WERI-Rb-1 (cell line): ENCODE data around the gene DDX10.

Experiments
- DNase-seq: peaks from one replicate; pipeline ENCODE4 v3.0.0-alpha.2; 2020
- H3K27ac ChIP-seq: fragments of 250-450 bp; sonication (Bioruptor Pico); 2 replicates; pipeline ENCODE4 v1.5.1; 2020; ENCODE audit warnings: mild to moderate bottlenecking, moderate library complexity
- H3K27me3 ChIP-seq: fragments of 250-450 bp; sonication (Bioruptor Pico); 2 replicates; pipeline ENCODE4 v1.5.1; 2021; ENCODE audit warnings: mild to moderate bottlenecking, low read depth, moderate library complexity; ENCODE audit not compliant: insufficient read depth, severe bottlenecking
- H3K36me3 ChIP-seq: fragments of 250-450 bp; sonication (Bioruptor Pico); 2 replicates; pipeline ENCODE4 v1.5.1; 2020; ENCODE audit warnings: mild to moderate bottlenecking, moderate library complexity
- H3K4me3 ChIP-seq: 2 replicates; pipeline ENCODE4 v1.5.1; 2011; ENCODE audit warnings: low read depth, mild to moderate bottlenecking, control low read depth, low read length
- H3K9me3 ChIP-seq: fragments of 250-450 bp; sonication (Bioruptor Pico); 2 replicates; pipeline ENCODE4 v1.5.1; 2021; ENCODE audit warnings: mild to moderate bottlenecking, moderate library complexity; ENCODE audit not compliant: severe bottlenecking
- CTCF ChIP-seq: IDR thresholded peaks from 2 replicates; pipeline ENCODE4 v1.5.1; 2011; ENCODE audit warnings: low read depth, mild to moderate bottlenecking, control low read depth, inconsistent platforms, low read length

DDX10 gene

DNA sequence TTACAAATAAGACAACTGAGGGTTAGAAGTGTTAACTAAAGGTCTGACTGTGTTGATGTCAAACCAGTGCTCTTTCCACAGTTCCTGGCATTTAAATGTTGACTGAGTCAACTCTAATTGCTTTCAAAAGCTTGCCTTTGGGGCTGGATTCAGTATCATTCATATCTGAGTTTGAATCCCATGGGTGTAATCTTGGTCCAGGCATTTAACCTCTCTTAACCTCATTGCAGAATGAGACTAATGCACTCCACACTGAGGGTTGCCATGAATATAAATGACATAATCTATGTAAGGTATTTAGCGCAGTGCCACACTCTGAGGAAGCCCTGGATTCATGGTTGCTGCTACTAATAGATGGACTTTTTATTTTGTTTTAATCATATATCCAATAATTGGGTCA is 274.3 kb downstream of the DDX10 start:
- Histone ChIP-seq H3K9me3 (no peaks in the 10 kb centered on the region), H3K27ac (no peak overlapping the region), H3K4me3 (no peak overlapping the region), H3K36me3 (no peaks in the 10 kb centered on the region; the same call in 1 of the 2 replicates), H3K27me3 (no peaks in the 10 kb centered on the region)
- no peak for DNase-seq
- no peak for TF ChIP-seq CTCF

- no peak for DNase-seq
- no peaks in the 10 kb centered on the region for H3K27me3 ChIP-seq
- no peak overlapping the region for H3K27ac ChIP-seq
- H3K4me3 ChIP-seq, result no peak overlapping the region
- no peaks in the 10 kb centered on the region for H3K9me3 ChIP-seq
- TF ChIP-seq CTCF, result no peak
- no peaks in the 10 kb centered on the region; the same call in 1 of the 2 replicates for H3K36me3 ChIP-seq
Observed at GRCh38 chr11:108943853-108944252, 279.0 kb downstream of the DDX10 start.

DNA sequence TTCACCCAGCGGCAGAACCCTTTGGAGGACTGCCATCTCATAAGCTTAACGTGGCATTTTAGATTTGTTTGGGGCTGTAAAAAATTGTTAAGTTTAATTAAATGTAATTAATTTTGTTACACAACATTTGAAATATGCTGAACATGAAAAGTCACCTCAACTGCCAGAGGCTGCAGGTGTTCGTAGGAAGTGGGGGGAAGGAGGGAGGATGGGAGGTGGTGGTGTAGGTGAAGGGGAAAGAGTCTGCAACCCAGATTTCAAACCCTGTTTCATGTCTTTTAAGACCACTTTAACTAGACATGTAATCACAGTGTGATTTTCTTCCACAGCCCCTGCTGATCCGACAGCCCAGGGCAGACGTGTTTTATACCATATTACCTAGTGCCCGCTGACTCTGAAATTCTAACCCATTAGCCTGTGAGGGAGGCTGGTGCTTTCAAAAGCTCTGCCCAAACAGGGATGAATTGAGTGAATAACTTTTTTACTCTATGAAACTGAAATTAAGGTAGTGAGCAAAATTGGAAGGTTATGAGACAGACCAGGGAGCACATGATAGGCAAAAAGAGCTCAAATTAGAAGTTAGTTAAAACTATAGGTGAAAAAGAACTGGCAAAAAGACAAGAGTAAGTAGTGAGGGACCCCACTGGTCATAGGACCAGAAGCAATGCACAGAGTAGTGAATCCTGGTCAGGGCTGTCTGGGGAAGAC is 279.8 kb downstream of the DDX10 start:
- Histone ChIP-seq H3K27me3 (no peaks in the 10 kb centered on the region), H3K27ac (no peak overlapping the region), H3K36me3 (no peaks in the 10 kb centered on the region; the same call in 1 of the 2 replicates), H3K4me3 (no peak overlapping the region), H3K9me3 (no peaks in the 10 kb centered on the region)
- no peak for TF ChIP-seq CTCF
- no peak for DNase-seq

GRCh38 chr11:108945341-108945740 is 280.5 kb downstream of the DDX10 start:
- DNase-seq, result no peak
- no peaks in the 10 kb centered on the region; the same call in 1 of the 2 replicates for H3K36me3 ChIP-seq
- no peaks in the 10 kb centered on the region for H3K9me3 ChIP-seq
- no peak overlapping the region for H3K4me3 ChIP-seq
- no peak overlapping the region for H3K27ac ChIP-seq
- no peaks in the 10 kb centered on the region for H3K27me3 ChIP-seq
- TF ChIP-seq CTCF, result no peak

DNA sequence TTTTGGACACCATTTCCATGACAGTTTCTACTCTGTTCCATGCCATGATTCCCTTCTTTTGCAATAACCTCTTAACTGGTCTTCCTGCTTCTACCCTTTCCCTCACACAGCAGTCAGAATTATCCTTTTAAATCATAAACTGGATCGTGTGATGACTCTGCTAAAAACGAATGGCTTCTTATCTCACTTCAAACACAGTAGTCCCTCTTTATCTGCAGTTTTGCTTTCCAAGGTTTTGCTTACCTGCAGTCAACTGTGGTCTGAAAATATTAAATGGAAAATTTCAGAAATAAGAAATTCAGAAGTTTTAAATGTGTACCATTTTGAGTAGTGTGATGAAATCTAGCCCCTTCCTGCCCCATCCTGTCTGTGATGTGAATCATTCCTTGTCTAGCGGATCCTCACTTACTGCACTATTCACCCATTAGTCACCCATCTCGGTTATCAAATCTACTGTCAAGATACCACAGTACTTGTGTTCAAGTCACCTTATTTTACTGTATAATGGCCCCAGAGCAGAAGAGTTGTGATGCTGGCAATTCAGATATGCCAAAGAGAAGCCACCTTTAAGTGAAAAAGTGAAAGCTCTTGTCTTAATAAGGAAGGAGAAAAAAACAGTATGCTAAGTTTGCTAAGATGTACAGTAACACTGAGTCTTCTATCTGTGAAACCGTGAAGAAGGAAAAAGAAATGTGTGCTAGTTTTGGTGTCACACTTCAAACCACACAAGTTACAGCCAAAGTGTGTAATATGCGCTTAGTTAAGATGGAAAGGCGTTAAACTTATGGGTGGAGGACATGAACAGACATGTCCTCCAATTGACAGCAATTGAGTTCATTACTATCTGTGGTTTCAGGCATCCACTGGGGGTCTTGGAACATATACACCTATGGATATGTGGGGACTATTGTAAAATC is 283.0 kb downstream of the DDX10 start:
- no peak for TF ChIP-seq CTCF
- Histone ChIP-seq H3K27me3 (no peaks in the 10 kb centered on the region), H3K4me3 (no peak overlapping the region), H3K9me3 (no peaks in the 10 kb centered on the region), H3K36me3 (no peaks in the 10 kb centered on the region), H3K27ac (no peak overlapping the region)
- DNase-seq, result no peak
